ENCODE results near the gene CCDC188.
"Not testable (repeated sequence)": the region's sequence is repeated elsewhere in the genome, so short reads cannot be mapped to it uniquely, and the experiment has no call there.

CCDC188 gene

DNA sequence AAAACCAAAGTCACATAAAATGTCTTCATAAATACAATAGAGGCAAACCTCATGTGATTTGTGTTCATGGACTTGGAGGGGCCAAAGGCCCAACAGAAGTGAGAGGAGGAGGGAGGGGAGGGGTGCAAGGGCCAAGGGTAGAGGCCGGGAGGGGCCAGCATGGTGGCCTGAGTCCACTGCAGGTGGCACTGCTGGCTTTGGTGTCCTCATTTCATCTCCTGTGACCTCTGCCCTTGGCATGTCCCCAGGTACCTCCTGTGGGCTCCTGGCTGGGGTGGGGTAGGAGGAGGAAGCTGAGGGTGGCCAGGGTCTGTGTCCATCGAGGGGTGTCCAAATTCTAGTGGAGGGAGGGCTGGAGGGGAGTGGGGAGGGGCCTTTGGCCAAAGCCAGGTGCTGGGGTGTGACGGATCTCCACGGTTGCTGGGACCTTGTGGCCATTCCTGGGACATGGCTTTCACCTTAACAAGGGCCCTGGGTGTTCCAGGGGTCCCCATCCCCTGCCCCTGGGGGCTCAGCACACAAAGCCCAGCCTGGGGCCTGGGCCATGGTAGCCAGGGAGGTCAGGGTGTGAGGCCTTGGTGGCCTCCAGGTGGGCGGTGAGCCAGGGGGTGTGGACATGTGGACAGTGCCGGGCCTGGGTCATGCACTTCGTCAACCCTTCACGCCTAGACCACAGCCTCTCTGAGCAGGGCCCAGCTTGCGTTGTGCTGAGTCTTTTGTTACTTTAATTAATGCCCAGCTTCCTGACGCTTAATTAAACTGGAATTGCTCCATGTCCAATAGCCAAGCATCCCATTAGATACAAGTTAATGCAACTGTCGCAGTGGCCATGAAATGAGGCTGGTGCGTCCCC is 20.7 kb upstream of the CCDC188 start:
- DNase-seq (ENCODE audit: low read depth in 2 of 2): no peak

DNA sequence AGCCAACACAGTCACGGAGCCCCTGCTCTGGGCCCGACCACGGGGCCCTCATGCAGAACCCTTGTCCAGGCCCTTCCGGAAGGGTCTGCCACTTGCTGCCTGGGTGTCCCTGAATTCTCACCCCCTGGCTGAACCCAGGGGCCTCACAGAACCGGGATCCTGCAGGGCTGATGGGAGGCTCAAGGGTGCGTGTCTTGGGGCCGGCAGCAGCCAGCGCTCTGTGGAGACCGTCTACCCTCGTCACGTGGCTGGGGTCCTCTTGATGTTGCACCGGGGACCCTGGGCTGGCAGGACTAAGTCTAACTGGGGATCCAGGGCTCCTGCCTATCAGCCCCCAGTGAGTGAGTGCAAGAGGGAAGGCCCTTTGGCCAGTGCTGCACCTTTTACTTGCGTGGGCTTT is 19.3 kb upstream of the CCDC188 start:
- DNase-seq (ENCODE audit: low read depth in 2 of 2): no peak

DNA sequence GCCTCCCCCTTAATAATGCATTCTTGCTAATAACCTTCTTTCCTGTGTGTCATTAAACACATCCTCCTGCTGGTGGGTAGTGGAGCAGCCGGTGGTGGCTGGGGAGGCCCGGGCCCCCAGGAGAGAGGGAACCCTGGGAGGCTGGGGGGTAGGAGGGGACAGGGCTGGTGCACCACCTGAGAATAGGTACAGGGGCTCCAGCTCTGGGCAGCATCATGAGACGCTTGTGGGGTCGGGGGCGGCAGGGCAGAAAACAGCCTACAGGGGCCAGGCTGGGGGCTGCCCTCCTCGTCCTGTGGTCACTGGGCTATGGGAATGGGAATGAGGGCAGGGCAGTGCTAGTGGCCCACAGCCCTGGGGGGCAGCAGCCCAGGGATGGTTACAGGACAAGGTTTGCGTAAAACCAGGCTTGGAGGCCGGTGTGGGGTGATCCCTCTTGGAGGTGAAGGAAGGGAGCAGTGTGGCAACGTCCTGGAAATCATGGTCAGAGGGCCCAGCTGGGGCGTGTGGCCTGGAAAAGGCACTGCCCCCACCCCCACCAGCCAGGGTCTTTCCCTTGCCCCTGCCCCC is 18.5 kb upstream of the CCDC188 start:
- no peak for DNase-seq (ENCODE audit: low read depth in 2 of 2)

DNA sequence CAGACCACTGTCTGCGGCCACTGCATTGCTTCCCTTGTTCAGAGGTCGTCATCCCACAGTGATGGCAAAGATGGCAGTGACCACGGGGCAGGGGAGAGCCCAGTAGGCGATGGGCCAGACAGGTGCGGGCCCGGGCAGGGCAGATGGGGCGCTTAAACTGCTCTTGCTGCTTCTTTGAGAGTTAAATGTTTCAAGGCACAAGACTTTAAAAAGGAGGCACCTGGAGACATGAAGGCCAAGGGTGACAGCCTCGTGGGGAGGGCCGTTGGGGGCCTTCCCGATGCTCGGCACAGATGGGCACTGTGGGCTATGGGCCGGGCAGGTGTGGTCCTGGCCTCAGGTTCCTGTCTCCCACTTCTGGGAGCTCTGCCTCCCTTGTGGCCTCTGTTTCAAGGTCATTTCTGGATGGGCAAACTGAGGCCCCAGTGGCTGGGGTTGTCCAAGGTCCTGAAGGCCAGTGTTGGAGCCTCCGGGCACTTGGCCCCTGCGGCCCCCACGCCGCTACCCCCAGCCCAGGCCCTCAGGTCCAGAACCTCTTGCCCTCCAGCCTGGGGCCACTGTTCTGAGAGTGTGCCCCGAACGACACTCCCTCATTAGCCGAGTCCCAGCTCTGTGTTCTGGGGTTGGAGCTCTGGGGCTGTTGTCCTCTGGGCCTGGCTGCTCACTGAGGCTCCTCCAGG is 16.9 kb upstream of the CCDC188 start:
- DNase-seq (ENCODE audit: low read depth in 2 of 2): no peak

DNA sequence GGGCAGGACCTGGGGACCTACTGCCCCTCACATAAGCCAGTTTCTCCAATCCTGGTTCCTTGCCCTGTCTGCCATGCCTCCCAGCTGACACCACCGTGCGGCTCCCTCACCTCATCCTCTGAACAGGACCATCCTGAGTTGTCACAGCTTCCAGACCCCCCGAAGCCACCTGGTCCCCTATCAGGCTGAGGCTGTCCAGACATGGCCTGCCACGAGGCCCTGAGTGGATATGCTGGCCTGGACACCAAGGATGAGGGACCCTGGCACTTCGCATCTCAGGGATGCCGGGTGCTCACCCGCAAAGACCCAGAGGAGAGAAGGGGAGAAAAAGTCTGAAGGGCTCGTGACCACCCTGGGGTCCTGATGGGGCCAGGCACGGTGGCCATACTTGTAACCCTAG is 15.8 kb upstream of the CCDC188 start:
- DNase-seq (ENCODE audit: low read depth in 2 of 2): no peak

DNA sequence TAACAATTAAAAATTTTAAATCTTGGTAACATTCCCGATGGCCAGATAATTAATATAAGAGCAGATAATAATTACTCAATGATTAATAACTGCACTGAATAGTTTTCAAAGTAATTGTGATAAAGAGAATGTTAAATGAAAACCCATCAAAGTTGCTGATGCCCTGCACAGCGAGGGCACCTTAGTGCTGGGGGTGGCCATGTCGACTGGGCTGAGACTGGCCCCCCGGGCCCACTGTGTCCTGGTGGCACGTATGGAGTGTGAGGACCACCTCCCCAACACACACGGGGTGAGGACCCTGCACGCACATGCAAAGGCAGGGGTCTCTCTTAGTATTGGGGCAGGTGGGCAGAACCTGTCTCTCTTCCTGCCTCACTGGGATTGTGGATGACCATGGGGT is 15.1 kb upstream of the CCDC188 start:
- no peak for DNase-seq (ENCODE audit: low read depth in 2 of 2)

DNA sequence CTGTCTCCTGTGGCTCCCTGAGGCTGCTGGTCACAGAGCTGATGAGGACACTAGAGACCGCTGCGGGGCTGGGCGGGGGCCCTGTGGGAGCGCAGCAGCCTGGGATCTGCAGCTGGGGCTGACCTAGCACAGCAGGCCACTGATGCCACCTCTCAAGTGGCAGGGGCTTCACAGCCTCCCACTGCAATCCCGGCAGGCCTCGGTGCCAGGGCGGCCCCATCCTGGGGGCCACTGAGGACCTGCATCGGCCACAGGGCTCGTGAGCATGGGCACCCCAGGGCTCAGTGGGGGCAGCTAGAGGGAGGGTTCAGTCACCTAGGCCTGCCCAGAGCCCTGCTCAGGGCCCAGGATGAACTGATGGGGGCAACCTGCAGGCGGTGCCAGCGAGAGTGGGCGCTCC is 14.6 kb upstream of the CCDC188 start:
- DNase-seq (ENCODE audit: low read depth in 2 of 2): no peak

DNA sequence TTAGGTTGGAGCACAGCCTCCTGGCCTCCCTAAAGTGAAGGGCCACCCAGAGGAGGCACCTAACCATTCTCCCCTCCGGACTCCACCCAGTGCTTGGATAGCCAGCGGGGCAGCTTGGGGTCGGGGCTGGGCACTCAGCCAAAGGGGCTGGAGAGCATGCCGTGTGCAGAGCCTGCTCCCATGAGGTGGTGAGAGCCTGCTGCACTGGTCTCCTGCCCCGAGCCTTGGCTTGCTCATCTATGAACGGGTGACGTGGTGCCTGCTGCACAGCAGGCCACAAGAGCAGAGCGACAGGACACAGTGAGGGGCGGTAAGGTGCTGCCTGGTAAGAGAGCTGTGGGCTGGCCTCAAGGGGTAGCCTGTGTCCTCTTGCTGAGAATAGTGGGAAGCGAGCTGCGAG is 14.0 kb upstream of the CCDC188 start:
- no peak for DNase-seq (ENCODE audit: low read depth in 2 of 2)

DNA sequence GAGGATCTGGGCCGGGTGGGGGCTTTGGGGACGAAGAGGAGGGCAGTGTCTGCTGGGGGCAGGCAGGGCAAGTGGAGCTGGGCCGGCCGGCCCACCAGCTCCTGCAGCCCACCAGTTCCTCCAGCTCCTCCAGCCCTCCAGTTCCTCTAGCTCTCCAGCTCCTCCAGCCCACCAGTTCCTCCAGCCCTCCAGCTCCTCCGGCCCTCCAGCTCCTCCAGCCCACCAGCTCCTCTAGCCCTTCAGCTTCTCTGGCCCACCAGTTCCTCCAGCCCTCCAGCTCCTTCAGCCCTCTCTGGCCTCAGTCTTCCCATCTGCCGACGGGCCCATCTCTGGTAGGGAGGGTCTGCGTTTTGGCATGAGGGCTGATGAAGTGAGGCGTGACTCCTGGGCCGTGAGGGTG is 9.2 kb upstream of the CCDC188 start:
- DNase-seq (ENCODE audit: low read depth in 2 of 2): no peak

DNA sequence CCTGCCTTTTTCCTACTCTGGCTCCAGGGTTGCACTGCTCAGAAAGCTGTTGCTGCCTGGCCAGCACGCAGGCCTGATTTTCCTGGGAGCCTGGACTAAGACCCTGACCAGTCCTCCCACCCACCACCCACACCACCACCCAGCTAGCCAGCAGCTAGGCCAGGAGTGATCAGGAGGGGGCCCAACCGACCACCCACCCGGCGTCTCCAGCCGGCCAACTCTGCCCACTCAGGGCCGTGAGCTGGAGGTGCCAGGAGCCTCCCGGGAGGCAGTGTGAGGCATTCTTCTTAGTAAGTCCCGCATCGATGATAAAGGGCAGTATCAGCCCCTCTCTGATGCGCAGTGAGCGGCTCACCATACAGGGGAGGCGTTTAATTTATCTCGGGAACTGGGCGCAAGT is 8.7 kb upstream of the CCDC188 start:
- DNase-seq (ENCODE audit: low read depth in 2 of 2): not testable (repeated sequence)

DNA sequence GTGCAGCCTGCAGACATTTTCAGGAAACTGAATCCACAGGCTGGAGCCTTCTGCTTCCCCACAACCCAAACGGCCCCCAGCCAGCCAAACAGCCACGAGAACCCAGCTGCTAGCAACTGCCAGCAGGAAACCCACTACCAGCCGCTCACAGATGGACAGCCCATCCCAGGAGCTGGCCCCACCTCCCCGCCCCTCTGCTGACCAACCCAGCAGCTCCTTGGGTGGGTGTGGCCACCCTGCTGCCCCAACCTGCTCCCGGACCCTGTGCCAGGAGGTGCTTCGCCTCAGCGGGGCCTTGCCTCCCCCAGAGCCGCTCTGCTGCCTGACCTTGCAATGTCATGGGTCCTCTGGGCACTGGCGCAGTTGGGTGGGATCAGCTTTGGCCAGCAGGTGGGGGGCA is 8.2 kb upstream of the CCDC188 start:
- DNase-seq (ENCODE audit: low read depth in 2 of 2): no peak

DNA sequence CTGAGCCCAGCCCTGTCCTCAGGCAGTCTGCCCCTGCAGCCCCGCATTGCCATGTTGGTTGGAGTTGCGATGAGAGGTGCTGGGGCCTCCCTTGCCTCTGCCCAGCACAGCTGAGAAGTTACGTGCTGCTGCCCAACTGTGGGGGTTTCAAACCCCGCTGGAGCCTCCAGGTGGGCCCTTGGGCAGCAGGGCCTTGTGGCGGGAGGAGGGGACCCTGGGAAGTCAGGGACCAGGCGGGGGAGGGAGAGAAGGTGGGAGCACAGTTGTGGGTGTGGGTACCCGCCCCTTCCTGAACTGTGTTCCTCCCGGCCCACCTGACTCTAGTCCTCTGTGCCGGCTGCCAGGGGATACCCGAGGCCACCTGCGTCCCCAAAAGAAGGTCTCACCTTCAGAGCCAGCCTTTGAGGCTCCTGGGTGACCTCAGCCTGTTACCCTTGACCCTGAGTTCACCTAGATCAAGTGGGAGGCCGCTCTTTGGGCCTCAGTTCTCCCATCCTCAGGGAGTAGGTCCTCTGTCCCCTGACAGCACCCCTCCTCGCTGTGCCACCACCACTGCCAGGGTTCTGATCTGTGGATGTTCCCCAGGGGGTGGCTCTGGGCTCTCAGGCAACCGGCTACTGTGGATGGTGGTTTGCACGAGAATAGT is 7.7 kb upstream of the CCDC188 start:
- no peak for DNase-seq (ENCODE audit: low read depth in 2 of 2)

DNA sequence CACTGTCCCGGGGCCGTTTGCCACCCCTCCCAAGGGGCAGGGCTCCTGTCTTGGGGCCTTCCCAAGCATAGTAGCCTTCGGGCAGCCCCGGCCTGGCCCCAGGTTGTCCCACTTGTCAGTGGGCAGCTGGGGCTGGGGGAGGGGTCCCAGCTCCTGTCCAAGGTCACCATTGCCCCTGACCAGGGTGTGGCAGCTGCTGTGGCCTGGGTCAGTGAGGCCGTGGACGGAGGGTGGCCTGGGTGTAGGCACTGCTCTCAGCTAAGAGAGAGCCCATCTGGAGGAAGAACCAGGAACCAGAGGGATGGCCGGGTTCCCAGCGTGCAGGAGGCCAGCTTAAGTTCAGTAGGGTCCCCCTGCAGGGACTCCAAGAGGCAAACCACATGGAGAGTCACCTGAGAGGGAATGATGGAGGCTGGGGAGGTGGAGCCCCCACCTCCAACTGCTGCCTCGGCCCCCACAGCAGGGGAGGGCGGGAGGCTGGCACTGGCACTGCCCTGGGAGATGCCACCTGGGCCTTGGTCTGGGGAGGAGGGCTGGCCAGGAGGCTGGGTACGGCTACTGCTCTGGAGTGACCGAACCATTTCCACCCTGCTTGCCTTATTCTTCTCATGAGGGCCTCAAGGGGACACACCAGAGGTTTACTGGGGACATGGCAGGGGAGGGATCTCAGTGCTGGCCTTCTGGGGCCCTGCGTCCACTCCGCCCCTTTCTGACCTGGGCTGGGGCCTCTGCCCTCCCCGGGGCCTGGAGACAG is 6.8 kb upstream of the CCDC188 start:
- DNase-seq (ENCODE audit: low read depth in 2 of 2): no peak

DNA sequence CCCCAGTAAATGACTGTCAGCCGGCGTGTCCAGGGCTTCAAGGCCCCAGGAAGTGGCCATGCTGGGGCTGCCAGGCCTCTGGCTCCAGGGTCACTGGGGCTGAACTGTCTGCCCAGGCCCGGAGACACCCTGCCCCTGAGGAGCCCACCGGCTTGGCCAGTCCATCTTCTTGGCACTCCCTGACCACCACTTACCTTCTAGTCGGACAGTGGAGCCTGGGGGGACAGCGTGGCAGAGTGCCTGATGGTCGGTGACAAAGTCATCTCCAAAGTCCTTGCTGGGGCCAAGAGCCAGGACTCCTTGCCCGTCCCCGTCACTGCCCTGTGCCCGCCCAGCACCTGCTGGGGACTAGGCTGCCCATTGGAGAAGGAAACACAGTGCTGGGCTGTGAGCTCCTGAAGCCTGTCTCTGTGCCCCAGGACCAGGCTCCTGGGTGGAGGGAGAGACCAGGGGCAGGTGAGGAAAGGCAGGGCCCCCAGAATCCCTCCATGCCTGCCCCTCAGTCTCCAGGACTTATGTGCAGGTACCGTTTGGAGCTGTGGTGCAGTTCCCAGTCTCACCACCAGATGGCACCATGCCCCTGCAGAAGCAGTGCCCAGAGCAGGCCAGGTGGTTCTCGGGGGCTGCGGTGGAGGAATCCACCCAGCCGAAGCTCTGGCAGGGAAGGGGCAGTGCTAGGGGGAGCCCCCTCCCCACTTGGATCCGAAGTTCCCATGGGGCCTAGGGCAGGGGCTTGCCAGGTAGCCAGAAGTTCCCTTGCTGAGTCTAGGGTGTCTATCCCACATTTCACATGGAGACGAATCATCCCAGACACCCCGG is 6.0 kb upstream of the CCDC188 start:
- peak; percentile 79 to 89 for DNase-seq (ENCODE audit: low read depth in 2 of 2)

DNA sequence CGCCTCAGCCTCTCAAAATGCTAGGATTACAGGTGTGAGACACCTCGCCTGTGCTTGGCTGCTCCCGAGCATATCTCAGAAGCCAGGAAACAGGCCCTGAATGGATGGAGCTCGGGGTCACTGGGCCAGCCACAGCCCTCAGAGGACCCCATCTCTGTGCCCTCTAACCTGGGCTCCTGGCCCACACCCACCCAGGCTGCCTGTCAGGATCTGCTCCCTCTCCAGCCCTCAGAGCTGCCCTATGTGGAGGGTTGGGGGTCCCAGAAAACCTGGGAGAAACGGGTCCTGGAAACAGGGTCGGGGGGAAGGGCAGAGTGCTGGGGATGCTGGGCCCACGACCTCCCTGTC is 5.2 kb upstream of the CCDC188 start:
- no peak for DNase-seq (ENCODE audit: low read depth in 2 of 2)

DNA sequence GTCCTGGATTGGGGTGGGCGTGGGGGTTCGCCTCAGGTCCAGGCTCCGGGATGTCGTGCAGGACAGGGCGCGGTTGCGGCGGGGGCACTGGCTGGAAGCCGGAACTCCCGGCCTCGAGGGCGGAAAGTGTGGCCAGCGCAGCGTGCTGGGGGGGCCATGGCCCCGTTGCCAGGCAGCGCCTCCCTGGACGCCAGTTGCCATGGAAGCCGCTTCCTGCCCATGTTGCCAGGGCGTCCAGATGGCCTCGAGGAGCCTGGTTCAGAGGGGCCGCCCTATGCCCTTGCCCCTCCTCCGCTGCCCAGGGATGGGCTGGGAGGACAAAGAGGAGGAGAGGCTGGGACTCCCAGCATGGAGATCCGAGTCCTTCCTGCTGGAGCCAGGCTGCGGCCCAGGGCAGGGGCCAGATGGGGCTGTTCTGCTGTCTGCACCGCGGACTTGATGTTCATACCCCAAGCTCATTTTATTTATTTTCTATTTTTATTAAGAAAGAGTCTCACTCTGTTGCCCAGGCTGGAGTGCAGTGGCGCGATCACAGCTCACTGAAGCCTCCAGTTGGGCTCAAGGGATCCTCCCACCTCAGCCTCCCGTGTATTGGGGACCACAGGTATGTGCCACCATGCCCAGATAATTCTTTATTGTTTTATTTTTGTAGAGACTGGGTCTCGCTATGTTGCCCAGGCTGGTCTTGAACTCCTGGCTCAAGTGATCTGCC is 4.6 kb upstream of the CCDC188 start:
- DNase-seq (ENCODE audit: low read depth in 2 of 2): no peak

DNA sequence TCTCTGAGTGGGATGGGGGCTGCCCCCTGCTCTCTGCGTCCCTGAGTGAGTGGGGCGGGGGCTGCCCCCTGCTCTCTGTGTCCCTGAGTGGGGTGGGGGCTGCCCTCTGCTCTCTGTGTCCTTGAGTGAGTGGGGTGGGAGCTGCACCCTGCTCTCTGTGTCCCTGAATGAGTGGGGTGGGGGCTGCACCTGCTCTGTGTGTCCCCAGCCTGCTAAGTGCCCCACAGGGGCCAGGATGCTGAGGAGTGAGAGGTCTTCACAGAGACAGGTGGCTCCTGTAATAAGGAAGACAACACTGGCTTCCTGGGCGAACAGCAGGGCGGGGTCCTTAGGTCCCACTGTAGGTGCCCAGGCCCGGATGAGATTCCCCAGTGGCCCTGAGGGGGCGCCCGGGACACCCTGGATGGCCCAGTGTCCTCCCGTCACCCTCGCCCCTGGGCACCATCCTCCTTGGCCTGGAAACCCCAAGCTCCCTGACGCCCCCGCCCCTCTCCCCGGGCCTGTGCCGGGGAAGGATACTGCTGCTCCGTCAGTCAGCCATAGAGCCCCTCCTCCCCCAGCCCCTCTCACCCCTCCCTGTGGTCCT is 3.8 kb upstream of the CCDC188 start:
- no peak for DNase-seq (ENCODE audit: low read depth in 2 of 2)

DNA sequence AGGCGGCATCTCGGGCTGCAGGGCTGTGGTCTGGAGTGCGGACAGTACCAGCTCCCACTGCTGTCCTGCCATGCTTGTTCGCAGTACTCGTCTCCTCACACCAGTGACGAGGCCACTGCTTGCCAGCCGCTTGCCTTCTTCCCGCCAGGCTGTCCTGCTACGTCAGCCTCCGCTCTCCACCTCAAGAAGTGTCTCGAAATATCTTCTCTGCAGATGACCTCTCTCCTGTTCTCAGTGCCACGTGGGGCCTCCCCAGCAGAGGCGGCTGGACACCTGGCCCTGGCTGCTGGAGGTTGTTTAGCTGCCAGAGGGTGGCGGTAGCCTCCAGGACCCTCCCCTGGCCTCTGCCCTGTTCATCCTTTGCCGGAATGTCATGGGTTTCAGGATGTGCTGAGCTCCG is 3.1 kb upstream of the CCDC188 start:
- DNase-seq (ENCODE audit: low read depth in 2 of 2): no peak

DNA sequence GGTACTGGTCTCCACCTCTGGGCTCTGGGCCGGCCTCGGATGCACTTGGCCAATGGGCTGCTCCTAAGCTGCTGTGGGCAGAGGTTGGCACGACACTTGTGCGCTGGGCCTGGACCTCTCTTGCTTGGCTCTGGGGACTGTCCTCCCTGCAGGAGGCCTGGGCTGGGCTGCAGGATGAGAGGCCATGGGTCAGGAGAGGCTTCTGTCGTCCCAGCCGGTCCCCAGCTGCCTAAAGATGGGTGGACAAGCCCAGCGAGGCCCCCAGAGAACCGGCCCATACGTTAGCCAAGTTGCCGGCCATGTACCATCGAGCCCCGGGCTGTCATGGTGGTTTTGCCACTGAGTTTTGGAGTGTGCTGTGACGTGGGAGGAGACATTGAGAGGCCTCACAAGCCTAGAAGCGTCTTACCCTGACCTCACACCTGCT is 1.6 kb upstream of the CCDC188 start:
- DNase-seq (ENCODE audit: low read depth in 2 of 2): no peak

DNA sequence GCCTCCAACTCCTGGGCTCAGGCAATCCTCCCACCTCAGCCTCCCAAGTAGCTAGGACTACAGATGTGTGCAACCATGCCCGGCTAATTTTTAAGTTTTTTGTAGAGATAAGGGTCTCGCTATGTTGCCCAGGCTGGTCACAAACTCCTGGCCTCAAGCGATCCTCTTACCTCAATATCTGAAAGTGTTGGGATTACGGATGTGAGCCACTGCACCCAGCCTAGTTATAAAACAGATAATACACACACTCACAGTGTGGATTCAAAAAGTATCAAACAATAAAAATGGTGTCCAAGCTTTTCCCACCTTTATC is 377 bp upstream of the CCDC188 start:
- no peak for DNase-seq (ENCODE audit: low read depth in 2 of 2)

Data from stimulated activated CD4-positive, alpha-beta T cell treated with anti-CD3 and anti-CD28 coated beads, Interleukin-12 subunit alpha, Interleukin-12 subunit beta, amount 100 ng/mL, for 24 hours (primary cell).